ENCODE data around the gene HBB.

The HBB gene

DNA sequence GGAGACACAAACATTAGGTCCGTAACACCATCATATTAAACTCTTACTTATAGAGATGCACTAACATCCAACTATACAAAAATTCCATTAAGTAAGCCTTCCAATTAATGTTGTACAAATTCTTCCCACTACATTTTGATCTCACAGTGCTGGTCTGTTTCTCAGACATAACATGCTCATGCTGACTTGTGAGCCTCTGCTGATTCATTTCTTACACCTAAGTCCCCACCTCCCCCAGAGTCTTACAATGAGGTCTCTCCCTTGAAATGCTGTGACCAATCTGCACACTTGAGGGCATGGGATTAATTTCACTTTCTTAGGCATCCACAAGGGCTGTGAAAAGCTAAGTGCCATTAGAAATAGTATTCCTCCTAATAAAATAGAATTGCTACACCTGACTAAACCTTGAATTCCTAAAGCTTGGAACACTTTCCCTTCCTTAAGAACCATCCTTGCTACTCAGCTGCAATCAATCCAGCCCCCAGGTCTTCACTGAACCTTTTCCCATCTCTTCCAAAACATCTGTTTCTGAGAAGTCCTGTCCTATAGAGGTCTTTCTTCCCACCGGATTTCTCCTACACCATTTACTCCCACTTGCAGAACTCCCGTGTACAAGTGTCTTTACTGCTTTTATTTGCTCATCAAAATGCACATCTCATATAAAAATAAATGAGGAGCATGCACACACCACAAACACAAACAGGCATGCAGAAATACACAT is 20.8 kb upstream of the HBB start:
- no peak for DNase-seq (ENCODE audit: low spot score)

- no peak for DNase-seq (ENCODE audit: low spot score)
Measured at GRCh38 chr11:5246772-5247471, 20.1 kb upstream of the HBB start.

DNA sequence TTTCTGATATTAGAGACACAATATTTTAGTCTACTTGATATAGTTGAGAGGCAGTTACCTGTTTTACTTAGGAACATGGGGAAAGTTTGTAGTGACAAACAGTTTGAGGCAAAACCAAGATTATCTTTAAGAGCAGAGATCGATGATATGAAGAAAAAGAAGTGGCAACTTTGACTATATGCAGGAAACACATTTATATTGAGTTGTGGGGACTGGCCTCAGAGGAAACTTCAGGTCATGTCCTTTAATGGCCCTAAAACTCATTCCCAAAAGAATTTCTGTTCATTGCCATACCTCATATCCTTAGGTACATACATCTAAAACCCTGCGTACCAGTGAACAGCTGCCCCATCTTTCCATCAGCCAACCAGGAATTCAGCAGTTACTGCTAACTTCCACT is 18.3 kb upstream of the HBB start:
- no peak for DNase-seq (ENCODE audit: low spot score)

DNA sequence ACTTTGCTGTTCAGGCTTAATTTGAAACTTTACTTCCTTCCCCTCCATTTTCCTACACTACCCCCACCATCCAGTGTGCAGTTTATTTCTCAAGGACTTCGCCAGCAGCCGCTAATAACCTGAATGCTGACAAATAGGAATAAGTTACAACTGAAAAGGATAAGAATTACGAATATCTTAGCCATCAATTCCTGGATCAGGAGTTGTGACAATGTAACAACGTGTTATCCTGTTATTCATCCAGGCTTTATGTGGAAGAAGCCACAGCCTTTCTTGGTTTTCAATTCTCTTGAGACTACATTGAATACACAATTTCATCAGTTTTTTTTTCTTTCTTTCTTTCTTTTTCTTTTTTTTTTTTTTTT is 16.9 kb upstream of the HBB start:
- DNase-seq (ENCODE audit: low spot score): no peak

- no peak for DNase-seq (ENCODE audit: low spot score)
Measured at GRCh38 chr11:5242933-5243815, 16.3 kb upstream of the HBB start.

- no peak for DNase-seq (ENCODE audit: low spot score)
Measured at GRCh38 chr11:5242208-5242607, 15.3 kb upstream of the HBB start.

- DNase-seq (ENCODE audit: low spot score): no peak
Measured at GRCh38 chr11:5241458-5241857, 14.6 kb upstream of the HBB start.

DNA sequence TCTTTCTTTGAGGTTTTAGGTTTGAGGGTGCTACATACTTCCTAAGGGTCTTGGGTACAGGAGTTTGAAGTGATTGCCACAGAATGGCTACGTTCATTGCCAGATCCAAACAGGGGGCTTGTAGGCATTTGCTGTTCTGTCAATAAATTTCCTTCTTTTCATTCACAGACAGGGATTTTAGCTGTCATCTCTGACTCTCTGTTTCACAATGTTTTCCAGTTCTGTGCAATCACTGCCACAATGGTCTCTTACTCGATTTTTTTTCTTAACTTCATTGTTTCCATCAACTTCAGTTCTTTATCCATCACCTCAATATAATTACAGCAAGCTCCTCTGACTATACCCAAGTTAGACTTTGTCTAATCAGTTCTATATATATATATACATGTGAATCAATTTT is 13.6 kb upstream of the HBB start:
- no peak for DNase-seq (ENCODE audit: low spot score)

GRCh38 chr11:5240056-5240455 is 13.2 kb upstream of the HBB start:
- DNase-seq (ENCODE audit: low spot score): no peak

GRCh38 chr11:5239046-5239445 is 12.2 kb upstream of the HBB start:
- DNase-seq (ENCODE audit: low spot score): no peak

DNA sequence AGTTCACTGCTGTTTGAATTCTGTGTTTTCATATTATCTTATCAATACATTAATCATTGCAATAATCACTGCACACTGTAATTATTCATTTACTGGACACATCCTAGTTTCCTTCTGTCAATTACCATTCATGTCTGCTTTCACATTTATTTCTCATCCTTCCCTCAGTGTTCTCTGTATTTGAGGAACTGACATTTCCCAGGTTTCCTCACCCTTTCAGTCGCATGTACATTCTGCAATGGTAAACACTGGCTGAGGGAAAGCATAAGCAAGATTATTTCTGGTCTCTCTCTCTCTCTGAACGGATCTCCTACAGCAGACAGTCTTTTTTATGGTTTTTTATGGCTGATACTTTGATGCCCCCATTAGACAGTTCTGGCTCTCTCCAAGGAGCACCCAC is 11.6 kb upstream of the HBB start:
- no peak for DNase-seq (ENCODE audit: low spot score)

GRCh38 chr11:5237420-5237819 is 10.5 kb upstream of the HBB start:
- no peak for DNase-seq (ENCODE audit: low spot score)

DNA sequence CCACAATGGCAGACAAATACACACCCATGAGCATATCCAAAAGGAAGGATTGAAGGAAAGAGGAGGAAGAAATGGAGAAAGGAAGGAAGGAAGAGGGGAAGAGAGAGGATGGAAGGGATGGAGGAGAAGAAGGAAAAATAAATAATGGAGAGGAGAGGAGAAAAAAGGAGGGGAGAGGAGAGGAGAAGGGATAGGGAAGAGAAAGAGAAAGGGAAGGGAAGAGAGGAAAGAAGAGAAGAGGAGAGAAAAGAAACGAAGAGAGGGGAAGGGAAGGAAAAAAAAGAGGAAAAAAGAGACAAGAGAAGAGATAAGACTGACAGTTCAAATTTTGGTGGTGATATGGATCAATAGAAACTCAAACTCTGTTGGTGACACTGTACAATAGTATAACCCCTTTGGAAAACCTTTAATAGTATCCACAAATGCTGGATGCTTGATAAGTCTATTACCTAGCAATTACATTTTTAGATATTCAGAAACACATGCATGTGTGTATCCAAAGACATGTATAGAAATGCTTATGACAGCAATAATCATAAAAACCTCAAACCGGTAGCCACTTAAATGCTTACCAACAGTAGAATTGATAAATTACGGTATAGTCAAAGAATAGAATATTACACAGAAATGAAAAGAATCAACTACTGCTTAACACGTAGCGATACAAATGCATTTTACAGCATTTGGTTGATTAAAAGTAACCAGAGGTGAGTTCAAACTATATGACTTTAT is 8.7 kb upstream of the HBB start:
- DNase-seq (ENCODE audit: low spot score): no peak

DNA sequence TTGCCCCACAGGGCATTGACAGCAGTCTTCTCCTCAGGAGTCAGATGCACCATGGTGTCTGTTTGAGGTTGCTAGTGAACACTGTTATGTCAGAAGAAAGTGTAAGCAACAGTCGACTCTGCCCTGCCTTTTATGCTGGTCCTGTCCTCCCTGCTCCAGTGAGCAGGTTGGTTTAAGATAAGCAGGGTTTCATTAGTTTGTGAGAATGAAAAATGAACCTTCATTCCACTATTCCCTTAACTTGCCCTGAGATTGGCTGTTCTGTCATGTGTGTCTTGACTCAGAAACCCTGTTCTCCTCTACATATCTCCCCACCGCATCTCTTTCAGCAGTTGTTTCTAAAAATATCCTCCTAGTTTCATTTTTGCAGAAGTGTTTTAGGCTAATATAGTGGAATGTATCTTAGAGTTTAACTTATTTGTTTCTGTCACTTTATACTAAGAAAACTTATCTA is 7.5 kb upstream of the HBB start, which contains the start of gene HBD:
TSS of gene HBD (minus strand) at position 103 of the 454 bp plus-strand sequence. CDS start at position 53, 50 bp downstream.
- peak; percentile 21 for DNase-seq (ENCODE audit: low spot score)

- DNase-seq (ENCODE audit: low spot score): no peak
Measured at GRCh38 chr11:5233307-5233706, 6.4 kb upstream of the HBB start.

DNA sequence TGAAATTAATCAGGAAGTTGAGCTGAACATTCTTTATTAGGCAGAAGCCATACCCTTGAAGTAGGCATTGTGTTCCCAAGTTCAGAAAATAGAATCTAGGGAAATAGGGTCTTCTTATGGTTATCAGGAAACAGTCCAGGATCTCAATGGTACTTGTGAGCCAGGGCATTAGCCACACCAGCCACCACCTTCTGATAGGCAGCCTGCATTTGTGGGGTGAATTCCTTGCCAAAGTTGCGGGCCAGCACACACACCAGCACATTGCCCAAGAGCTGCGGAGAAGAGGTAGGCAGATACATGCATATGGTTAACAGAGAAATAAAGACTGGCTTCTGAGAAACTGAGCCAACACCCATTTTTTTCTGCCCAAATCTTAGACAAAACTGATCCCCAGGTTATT is 6.0 kb upstream of the HBB start:
- DNase-seq (ENCODE audit: low spot score): no peak

- no peak for DNase-seq (ENCODE audit: low spot score)
Measured at GRCh38 chr11:5232176-5232575, 5.3 kb upstream of the HBB start.

- no peak for DNase-seq (ENCODE audit: low spot score)
Measured at GRCh38 chr11:5231111-5231510, 4.2 kb upstream of the HBB start.

- DNase-seq (ENCODE audit: low spot score): no peak
Measured at GRCh38 chr11:5230266-5230665, 3.4 kb upstream of the HBB start.

- no peak for DNase-seq (ENCODE audit: low spot score)
Measured at GRCh38 chr11:5229796-5230195, 2.9 kb upstream of the HBB start.

DNA sequence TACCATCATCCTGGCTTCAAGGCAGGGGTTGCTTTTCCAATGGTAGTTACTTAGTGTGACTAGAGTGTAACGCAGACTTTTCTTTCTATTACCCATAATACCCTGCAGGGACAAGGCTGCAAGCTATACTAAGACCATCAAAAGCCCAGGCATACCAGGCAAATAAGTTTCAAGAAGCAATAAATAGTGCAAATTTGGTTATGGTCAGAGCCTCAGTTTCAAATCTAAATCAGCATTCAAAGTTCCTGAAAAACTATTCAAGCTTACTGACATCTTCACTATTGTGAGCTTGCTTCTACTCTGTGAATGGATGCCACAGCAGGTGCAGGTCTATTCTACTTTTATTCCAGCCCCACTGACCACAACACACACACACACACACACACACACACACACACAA is 2.5 kb upstream of the HBB start:
- no peak for DNase-seq (ENCODE audit: low spot score)

GRCh38 chr11:5228124-5228523 is 1.3 kb upstream of the HBB start:
- no peak for DNase-seq (ENCODE audit: low spot score)
